GM12874 (cell line): ENCODE data around the gene FCER1G.

Experiments used
- CTCF ChIP-seq: IDR thresholded peaks from 2 replicates; pipeline ENCODE4 v1.5.1; 2011; ENCODE audit warnings: low read depth, mild to moderate bottlenecking, control low read depth, low read length, moderate library complexity; ENCODE audit not compliant: insufficient read depth

Gene FCER1G

GRCh38 chr1:161216945-161217712, 2.0 kb downstream of the FCER1G start:
- TF ChIP-seq CTCF = no peak

GRCh38 chr1:161217831-161218230, 2.7 kb downstream of the FCER1G start:
- TF ChIP-seq CTCF = no peak

GRCh38 chr1:161218301-161219077, 3.4 kb downstream of the FCER1G start:
- no peak for TF ChIP-seq CTCF

GRCh38 chr1:161219078-161219892, 4.2 kb downstream of the FCER1G start:
- no peak for TF ChIP-seq CTCF

- no peak for TF ChIP-seq CTCF
Observed at GRCh38 chr1:161220002-161220401, 4.9 kb downstream of the FCER1G start.

- TF ChIP-seq CTCF = no peak
Observed at GRCh38 chr1:161222175-161223019, 7.3 kb downstream of the FCER1G start.
